Breast epithelium (tissue), 4 donors: ENCODE data around the gene PPARD. TPM values are rescaled to one million over a fixed set of nuclear protein-coding genes. Genes with fewer than 3 reads are reported as not detected.

ENCODE experiments used
- DNase-seq, 2 donors: peaks; one replicate each; pipeline ENCODE4 v3.0.0-alpha.2; 2019; ENCODE audit warnings: low spot score in 2 of 2
- H3K27ac ChIP-seq, 2 donors: fragments of 200-600 bp; sonication (generic) in 1 of 2; one replicate each; pipeline ENCODE4 v1.5.1; 2016 to 2019; ENCODE audit warnings: mild to moderate bottlenecking in 1 of 2
- H3K27me3 ChIP-seq, 2 donors: fragments of 200-600 bp; sonication (generic) in 1 of 2; one replicate each; pipeline versions ENCODE4 v1.5.1 to v1.6.0; 2017 to 2019; ENCODE audit warnings: control low read depth in 1 of 2, mild to moderate bottlenecking in 1 of 2
- H3K36me3 ChIP-seq: fragments of 200-600 bp; one replicate; pipeline ENCODE4 v1.5.1; 2019
- H3K4me1 ChIP-seq, 2 donors: fragments of 200-600 bp; sonication (generic); one replicate each; pipeline ENCODE4 v1.5.1; 2016 to 2019; ENCODE audit warnings: control low read depth in 1 of 2
- H3K4me3 ChIP-seq, 3 donors: fragments of 200-600 bp; sonication (generic); 1 replicate in 2 of 3; 2 replicates in 1 of 3; pipeline ENCODE4 v1.5.1; 2016 to 2019; ENCODE audit warnings: mild to moderate bottlenecking in 3 of 3, moderate library complexity in 2 of 3
- H3K9me3 ChIP-seq, 2 donors: fragments of 200-600 bp; sonication (generic) in 1 of 2; one replicate each; pipeline ENCODE4 v1.5.1; 2016 to 2019; ENCODE audit warnings: control low read depth in 1 of 2
- CTCF ChIP-seq, 3 donors: fragments of 450-650 bp; IDR thresholded peaks; one replicate each; pipeline ENCODE4 v1.5.1; 2016 to 2017; ENCODE audit warnings: antibody characterized with exemption in 3 of 3, mild to moderate bottlenecking in 3 of 3, moderate library complexity in 3 of 3
- POLR2A ChIP-seq: fragments of 450-650 bp; IDR thresholded peaks from one replicate; pipeline ENCODE4 v1.6.1; 2016; ENCODE audit warnings: antibody characterized with exemption, mild to moderate bottlenecking, moderate library complexity
- POLR2AphosphoS5 ChIP-seq, 3 donors: sonication (generic); formaldehyde crosslinking; IDR thresholded peaks; one replicate each; pipeline ENCODE4 v1.6.1; 2017; ENCODE audit warnings: antibody characterized with exemption in 3 of 3
- intact Hi-C: fragments of 100-400 bp; cut with DNase I; formaldehyde crosslinking; loops from one replicate; pipeline ENCODE4 v1.15.1; 2023; ENCODE audit warnings: low total_unique reads
- total RNA-seq, 3 donors: library from RNA; depleted of rRNA; stranded (reverse); fragments of >200 nt; gene quantifications; one replicate each; pipeline ENCODE4 v1.1.0, GENCODE V29; 2016

The PPARD gene
- total RNA-seq, 3 donors from 2014 or later = 7.2 to 11.1 (median 10.7) TPM

DNA sequence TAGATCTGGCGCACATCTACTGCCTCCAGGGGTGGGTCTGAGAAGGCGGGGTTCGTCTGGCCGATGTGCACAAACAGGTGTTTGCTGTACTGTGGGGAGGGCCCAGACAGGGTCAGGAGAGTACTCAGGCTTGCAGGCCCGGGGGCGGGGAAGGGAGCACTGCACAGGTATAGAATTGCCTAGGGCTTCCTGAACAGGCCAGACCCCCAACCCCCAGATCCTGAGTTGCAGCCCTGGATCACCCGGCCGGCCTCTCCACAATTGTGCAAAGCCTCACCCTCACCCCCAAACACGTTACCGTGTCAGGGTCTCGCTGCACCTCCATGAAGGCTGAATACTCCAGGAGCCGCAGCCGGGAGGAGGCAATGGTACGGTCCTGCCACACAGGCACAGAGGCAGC lies 133.6 kb downstream of the PPARD start:
- TF ChIP-seq CTCF (IDR thresholded peaks at IDR 0.05) (no peak), POLR2A (no peak), POLR2AphosphoS5 (IDR thresholded peaks at IDR 0.05) (no peak)
- H3K36me3 ChIP-seq = peaks cover 4% of the 10 kb centered on the region
- DNase-seq = no peak

GRCh38 chr6:35477028-35477427 lies 134.7 kb downstream of the PPARD start:
- DNase-seq = no peak
- Histone ChIP-seq H3K4me3 (no peak overlapping the region), H3K9me3 (no peaks in the 10 kb centered on the region), H3K36me3 (peaks cover 4% of the 10 kb centered on the region), H3K4me1 (peaks cover 0 to 1% of the 10 kb centered on the region in 2 donors), H3K27me3 (no peaks in the 10 kb centered on the region), H3K27ac (no peak overlapping the region)
- intact Hi-C loops = no loop called here
- no peak for TF ChIP-seq CTCF (IDR thresholded peaks at IDR 0.05)
- no peak for TF ChIP-seq POLR2A

More for the DNA sequence above, 133.6 kb downstream of the PPARD start:
- intact Hi-C loops = no loop called here
- Histone ChIP-seq H3K4me3 (no peak overlapping the region), H3K27me3 (no peaks in the 10 kb centered on the region), H3K9me3 (no peaks in the 10 kb centered on the region), H3K27ac (no peak overlapping the region), H3K4me1 (peaks cover 0 to 8% of the 10 kb centered on the region in 2 donors)

Other genes starting within 250 kb of the PPARD start
- gene TCP11, start 201.2 kb upstream of the PPARD start, total RNA-seq = under 1 TPM in 2 of 3 donors, not detected in 1; 0.32 to 0.66 TPM
- gene SCUBE3, start 128.6 kb upstream of the PPARD start, total RNA-seq = under 1 TPM; under 0.01 to 0.33 (median under 0.01) TPM
- gene ZNF76, start 82.8 kb upstream of the PPARD start, total RNA-seq = 10 to 100 TPM; 32.3 to 53.0 (median 46.9) TPM
- 10 to 100 TPM in 2 of 3 donors, 1 to 10 TPM in 1; 4.8 to 14.2 (median 14.1) TPM for gene DEF6, start 44.7 kb upstream of the PPARD start, total RNA-seq
- gene FANCE, start 109.8 kb downstream of the PPARD start, total RNA-seq = 10 to 100 TPM in 2 of 3 donors, 1 to 10 TPM in 1; 9.7 to 12.6 (median 10.8) TPM
- gene RPL10A, start 125.8 kb downstream of the PPARD start, total RNA-seq = 1,000 to 10,000 TPM; 1,177 to 2,549 (median 2,082) TPM
- 10 to 100 TPM in 2 of 3 donors, 1 to 10 TPM in 1; 5.6 to 28.2 (median 26.2) TPM for gene TEAD3, start 154.5 kb downstream of the PPARD start, total RNA-seq
- gene TULP1, start 170.3 kb downstream of the PPARD start, total RNA-seq = not detected